HCT116 (cell line): ENCODE results near the gene CHST11.

Experiments
- CEBPB ChIP-seq: IDR thresholded peaks from 2 replicates; pipeline ENCODE4 v1.6.1; 2012; ENCODE audit warnings: low read depth
- ELF1 ChIP-seq: IDR thresholded peaks from 2 replicates; pipeline ENCODE4 v1.6.1; 2012; ENCODE audit warnings: low read depth, borderline replicate concordance
- EZH2 ChIP-seq: fragments of 200-600 bp; sonication (generic); IDR thresholded peaks from 2 replicates; pipeline ENCODE4 v1.6.1; 2017; ENCODE audit warnings: antibody characterized with exemption, mixed run types
- EZH2phosphoT487 ChIP-seq: fragments of 200-600 bp; IDR thresholded peaks from 2 replicates; pipeline ENCODE4 v1.6.1; 2018; ENCODE audit warnings: antibody characterized with exemption, borderline replicate concordance
- POLR2A ChIP-seq: IDR thresholded peaks from 2 replicates; pipeline ENCODE4 v1.7.0; 2011; ENCODE audit warnings: borderline replicate concordance; ENCODE audit not compliant: insufficient read depth, insufficient read length; ENCODE audit errors: extremely low read depth
- SIN3A ChIP-seq: IDR thresholded peaks from 2 replicates; pipeline ENCODE4 v1.6.1; 2012; ENCODE audit warnings: low read depth
- YY1 ChIP-seq: IDR thresholded peaks from 2 replicates; pipeline ENCODE4 v1.6.1; 2011; ENCODE audit warnings: low read length, low read depth, moderate library complexity, mild to moderate bottlenecking; ENCODE audit not compliant: insufficient replicate concordance; ENCODE audit errors: extremely low read depth
- TF ChIP-seq, protein P1 (sequence below), 3 experiments: fragments of 200-600 bp in 1 of 3; sonication (generic) in 1 of 3; IDR thresholded peaks in 2 of 3; conservative IDR thresholded peaks in 1 of 3; 2 replicates each; pipeline ENCODE4 v1.5.1; 2012 to 2017; ENCODE audit warnings: low read depth in 2 of 3, low read length in 2 of 3, antibody characterized with exemption in 1 of 3, borderline replicate concordance in 1 of 3, control low read depth in 1 of 3, mild to moderate bottlenecking in 1 of 3, mixed read lengths in 1 of 3, mixed run types in 1 of 3, moderate library complexity in 1 of 3; ENCODE audit not compliant: insufficient read depth in 1 of 3
- TF ChIP-seq, protein P2 (sequence below): IDR thresholded peaks from 2 replicates; pipeline ENCODE4 v1.6.1; 2012; ENCODE audit warnings: low read depth
- TF ChIP-seq, protein P3 (sequence below): IDR thresholded peaks from 2 replicates; pipeline ENCODE4 v1.6.1; 2012
- TF ChIP-seq, protein P4 (sequence below): IDR thresholded peaks from 2 replicates; pipeline ENCODE4 v1.6.1; 2012

DNA sequence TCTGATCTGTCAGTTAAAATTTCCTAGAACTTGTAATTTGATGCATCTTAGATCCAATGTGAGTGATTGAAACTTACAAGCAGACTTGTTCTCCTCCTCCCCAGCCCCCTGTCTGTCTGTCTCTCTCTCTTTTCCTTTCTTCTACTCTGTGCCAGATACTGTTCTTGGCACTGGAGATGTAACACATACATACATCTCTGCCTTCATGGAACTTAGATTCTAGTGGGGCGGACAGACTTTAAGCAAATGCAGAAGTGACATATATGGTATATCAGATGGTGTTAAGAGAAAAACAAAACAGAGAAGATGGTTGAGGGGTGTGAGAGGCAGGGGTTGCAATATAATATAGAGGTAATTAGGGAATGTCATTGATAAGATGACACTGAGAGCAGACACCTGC lies 6.6 kb downstream of the CHST11 start:
- no peak for TF ChIP-seq ELF1
- no peak for TF ChIP-seq YY1
- no peak for TF ChIP-seq POLR2A
- TF ChIP-seq, protein P1, sequence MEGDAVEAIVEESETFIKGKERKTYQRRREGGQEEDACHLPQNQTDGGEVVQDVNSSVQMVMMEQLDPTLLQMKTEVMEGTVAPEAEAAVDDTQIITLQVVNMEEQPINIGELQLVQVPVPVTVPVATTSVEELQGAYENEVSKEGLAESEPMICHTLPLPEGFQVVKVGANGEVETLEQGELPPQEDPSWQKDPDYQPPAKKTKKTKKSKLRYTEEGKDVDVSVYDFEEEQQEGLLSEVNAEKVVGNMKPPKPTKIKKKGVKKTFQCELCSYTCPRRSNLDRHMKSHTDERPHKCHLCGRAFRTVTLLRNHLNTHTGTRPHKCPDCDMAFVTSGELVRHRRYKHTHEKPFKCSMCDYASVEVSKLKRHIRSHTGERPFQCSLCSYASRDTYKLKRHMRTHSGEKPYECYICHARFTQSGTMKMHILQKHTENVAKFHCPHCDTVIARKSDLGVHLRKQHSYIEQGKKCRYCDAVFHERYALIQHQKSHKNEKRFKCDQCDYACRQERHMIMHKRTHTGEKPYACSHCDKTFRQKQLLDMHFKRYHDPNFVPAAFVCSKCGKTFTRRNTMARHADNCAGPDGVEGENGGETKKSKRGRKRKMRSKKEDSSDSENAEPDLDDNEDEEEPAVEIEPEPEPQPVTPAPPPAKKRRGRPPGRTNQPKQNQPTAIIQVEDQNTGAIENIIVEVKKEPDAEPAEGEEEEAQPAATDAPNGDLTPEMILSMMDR (IDR thresholded peaks at IDR 0.05 in 2 of 3, conservative IDR thresholded peaks at IDR 0.05 in 1 of 3; ENCODE audit: borderline replicate concordance in 1 of 3, insufficient read depth in 1 of 3, low read depth in 2 of 3, low read length in 2 of 3): no peak
- no peak for TF ChIP-seq CEBPB
- TF ChIP-seq, protein P2, sequence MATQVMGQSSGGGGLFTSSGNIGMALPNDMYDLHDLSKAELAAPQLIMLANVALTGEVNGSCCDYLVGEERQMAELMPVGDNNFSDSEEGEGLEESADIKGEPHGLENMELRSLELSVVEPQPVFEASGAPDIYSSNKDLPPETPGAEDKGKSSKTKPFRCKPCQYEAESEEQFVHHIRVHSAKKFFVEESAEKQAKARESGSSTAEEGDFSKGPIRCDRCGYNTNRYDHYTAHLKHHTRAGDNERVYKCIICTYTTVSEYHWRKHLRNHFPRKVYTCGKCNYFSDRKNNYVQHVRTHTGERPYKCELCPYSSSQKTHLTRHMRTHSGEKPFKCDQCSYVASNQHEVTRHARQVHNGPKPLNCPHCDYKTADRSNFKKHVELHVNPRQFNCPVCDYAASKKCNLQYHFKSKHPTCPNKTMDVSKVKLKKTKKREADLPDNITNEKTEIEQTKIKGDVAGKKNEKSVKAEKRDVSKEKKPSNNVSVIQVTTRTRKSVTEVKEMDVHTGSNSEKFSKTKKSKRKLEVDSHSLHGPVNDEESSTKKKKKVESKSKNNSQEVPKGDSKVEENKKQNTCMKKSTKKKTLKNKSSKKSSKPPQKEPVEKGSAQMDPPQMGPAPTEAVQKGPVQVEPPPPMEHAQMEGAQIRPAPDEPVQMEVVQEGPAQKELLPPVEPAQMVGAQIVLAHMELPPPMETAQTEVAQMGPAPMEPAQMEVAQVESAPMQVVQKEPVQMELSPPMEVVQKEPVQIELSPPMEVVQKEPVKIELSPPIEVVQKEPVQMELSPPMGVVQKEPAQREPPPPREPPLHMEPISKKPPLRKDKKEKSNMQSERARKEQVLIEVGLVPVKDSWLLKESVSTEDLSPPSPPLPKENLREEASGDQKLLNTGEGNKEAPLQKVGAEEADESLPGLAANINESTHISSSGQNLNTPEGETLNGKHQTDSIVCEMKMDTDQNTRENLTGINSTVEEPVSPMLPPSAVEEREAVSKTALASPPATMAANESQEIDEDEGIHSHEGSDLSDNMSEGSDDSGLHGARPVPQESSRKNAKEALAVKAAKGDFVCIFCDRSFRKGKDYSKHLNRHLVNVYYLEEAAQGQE: no peak
- no peak for TF ChIP-seq EZH2phosphoT487
- TF ChIP-seq SIN3A: no peak
- TF ChIP-seq, protein P3, sequence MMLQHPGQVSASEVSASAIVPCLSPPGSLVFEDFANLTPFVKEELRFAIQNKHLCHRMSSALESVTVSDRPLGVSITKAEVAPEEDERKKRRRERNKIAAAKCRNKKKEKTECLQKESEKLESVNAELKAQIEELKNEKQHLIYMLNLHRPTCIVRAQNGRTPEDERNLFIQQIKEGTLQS: no peak
- TF ChIP-seq EZH2: no peak
- TF ChIP-seq, protein P4, sequence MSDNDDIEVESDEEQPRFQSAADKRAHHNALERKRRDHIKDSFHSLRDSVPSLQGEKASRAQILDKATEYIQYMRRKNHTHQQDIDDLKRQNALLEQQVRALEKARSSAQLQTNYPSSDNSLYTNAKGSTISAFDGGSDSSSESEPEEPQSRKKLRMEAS: no peak
